NCI-H2107 treated with DMSO at 0.1 percent for 48 hours (cell line): ENCODE measurements around the gene HSD3B2.
"Not testable (repeated sequence)": the region's sequence is repeated elsewhere in the genome, so short reads cannot be mapped to it uniquely, and the experiment has no call there.

Experiments
- DNase-seq: peaks from one replicate; lab custom pipeline; 2025; ENCODE audit not compliant: unreplicated experiment; lab: John Stamatoyannopoulos, UW

Gene HSD3B2

DNA sequence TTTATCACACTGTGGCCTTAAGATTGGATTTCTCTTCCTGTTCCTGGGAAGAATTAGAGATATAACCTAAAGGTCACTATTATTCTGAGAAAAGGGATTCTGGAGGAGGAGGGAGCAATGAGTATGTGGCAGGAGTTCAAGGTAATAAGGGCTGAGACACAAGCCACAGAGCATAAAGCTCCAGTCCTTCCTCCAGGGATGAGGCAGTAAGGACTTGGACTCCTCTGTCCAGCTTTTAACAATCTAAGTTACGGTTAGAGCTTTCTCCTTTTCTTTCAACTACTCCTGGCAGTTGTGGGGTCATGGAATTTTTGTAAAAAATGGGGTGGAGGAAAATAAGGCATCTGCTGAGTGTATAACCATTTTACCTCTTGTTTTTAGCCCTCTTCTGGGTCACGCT lies at the start of gene HSD3B2:
Gene HSD3B2, plus strand, starts transcription at position 201 of the 400 bp plus-strand sequence. CDS start 270 bp downstream, outside the sequence.
- DNase-seq = no peak

GRCh38 chr1:119366424-119366823 lies 48.5 kb upstream of the HSD3B2 start:
- no peak for DNase-seq

GRCh38 chr1:119367432-119368124 lies 47.4 kb upstream of the HSD3B2 start:
- no peak for DNase-seq

- DNase-seq = no peak
These were observed 46.4 kb upstream of the HSD3B2 start, which contains the start of gene HAO2 for GRCh38 chr1:119368554-119368953. Gene HAO2 (plus strand): TSS chr1:119368785. CDS start chr1:119381086, 12,301 bp downstream.

GRCh38 chr1:119370748-119371147 lies 44.2 kb upstream of the HSD3B2 start:
- no peak for DNase-seq

- DNase-seq = no peak
These were observed 43.1 kb upstream of the HSD3B2 start for GRCh38 chr1:119371815-119372214.

GRCh38 chr1:119372503-119373086 lies 42.4 kb upstream of the HSD3B2 start:
- DNase-seq = no peak

- no peak for DNase-seq
These were observed 41.5 kb upstream of the HSD3B2 start for GRCh38 chr1:119373465-119373864.

DNA sequence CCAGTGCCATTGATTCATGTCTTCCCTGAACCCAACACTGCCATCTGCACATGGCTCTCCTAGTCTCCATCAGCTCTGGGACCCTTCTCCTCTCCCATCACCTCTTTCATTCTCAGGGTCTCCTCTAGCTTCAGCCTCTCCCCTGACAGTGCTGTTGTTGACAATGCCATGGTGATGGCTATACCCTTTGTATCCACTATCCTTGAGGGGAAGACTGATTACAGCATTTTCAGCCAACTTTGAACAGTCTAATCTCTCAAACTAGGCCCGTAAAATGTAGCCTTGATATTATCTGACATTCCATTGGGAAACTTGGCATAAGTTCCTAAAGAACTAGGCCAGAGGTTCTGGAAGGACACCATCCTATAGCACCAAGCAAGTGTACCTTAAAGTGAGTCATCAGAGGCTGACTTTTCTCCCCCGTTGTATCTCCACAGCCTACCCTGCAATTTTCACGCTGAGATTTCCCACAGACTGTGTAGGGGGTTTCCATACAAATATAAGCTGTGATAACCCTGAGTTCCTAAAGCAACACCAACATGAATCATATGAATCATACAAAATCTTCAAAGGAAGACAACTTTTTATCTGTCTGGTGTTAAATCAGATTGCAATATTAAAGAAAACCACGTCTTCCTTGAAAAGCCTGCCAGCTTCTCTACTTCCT lies 40.6 kb upstream of the HSD3B2 start:
- no peak for DNase-seq

GRCh38 chr1:119375366-119375765 lies 39.6 kb upstream of the HSD3B2 start:
- DNase-seq = no peak

DNA sequence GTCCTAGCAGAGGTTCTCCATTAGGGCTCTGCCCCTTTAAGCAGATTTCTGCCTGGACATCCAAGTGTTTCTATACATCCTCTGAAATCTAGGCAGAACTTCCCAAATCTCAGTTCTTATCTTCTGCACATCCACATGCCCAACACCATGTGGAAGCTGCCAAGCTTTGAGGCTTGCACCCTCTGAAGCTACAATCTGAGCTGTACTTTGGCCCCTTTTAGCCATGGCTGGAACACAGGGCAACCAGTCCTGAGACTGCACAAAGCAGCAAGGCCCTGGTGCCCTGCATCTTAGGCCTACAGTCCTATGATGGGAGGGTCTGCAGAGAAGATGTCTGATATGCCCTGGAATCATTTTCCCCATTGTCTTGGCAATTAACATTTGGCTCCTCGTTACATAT lies 38.4 kb upstream of the HSD3B2 start:
- no peak for DNase-seq

DNA sequence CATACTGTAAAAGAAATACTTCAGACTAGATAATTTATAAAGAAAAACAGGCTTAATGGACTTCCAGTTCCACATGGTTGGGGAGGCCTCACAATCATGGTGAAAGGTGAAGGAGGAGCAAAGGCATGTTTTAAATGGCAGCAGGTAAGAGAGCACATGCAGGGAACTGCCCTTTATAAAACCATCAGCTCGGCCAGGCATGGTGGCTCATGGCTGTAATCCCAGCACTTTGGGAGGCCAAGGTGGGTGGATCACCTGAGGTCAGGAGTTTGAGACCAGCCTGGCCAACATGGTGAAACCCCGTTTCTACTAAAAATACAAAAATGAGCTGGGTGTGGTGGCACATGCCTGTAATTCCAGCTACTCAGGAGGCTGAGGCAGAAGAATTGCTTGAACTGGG lies 37.4 kb upstream of the HSD3B2 start:
- not testable (repeated sequence) for DNase-seq

DNA sequence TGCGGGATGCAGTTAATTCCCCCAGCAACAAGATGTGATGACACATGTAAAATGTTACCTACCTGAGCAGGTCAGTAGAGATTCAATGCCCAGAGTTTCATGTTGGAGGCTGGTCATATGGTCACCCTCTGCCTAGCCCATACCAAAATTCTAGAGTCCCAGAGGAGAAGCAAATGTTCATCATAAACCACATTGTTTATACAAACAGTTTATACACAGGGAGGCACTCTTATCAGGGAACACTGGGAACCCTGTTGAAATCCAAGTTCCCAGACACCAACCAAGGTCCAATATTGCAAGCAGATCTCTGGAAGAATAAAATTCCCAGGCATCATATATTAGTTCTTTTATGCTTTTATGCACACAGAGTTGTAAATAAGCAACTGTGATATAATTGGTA lies 35.8 kb upstream of the HSD3B2 start:
- DNase-seq = no peak

- no peak for DNase-seq
These were observed 34.6 kb upstream of the HSD3B2 start for GRCh38 chr1:119380304-119380703.

DNA sequence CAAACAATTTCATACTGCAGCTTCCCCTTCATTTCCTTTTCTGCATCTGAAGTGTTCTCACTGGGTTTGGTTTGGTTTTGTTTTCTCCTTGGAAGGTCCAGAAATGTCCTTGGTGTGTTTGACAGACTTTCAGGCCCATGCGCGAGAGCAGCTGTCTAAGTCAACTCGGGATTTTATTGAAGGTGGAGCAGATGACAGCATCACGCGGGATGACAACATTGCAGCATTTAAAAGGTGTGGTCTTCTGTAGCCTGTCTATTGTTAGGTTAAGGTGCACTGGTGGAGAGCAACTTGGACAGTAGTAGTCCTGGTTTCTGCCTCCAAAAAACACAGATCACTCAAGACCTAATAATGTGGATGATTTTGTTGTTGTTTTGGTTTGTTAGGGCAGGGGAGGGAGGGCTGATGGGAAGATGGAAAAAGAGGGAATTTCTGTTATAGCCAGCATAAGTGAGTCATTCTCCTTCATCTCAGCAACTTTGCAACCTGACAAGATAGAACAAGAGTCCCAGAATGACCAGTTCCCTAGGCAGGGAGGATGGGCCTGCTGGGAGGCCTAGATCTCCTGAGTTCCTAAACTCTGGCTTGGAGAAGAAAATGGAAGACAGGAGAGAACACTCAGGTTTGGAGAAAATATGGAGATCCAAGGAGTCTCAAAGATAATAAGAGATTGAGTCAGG lies 33.8 kb upstream of the HSD3B2 start:
- no peak for DNase-seq

- no peak for DNase-seq
These were observed 30.4 kb upstream of the HSD3B2 start for GRCh38 chr1:119384591-119384990.

DNA sequence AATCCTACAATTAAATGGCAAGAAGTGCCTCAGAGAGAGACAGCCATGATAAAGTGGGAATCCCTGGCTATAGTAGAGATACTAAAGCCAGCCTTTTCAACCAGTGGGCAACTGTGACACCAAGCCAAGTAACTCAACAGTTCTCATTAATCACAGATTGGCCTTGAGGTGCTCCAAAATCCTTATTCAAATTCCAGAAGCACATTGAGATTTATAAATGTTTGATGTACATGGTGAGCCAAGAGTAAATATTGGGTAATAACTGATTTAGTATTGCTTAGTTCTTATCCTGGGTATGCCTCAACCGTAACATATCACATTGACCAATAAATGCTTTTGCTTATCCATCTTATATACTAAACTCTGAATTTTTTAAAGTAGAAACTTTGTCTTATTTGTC lies 29.3 kb upstream of the HSD3B2 start:
- DNase-seq = no peak

- no peak for DNase-seq
These were observed 27.1 kb upstream of the HSD3B2 start for GRCh38 chr1:119387858-119388257.

DNA sequence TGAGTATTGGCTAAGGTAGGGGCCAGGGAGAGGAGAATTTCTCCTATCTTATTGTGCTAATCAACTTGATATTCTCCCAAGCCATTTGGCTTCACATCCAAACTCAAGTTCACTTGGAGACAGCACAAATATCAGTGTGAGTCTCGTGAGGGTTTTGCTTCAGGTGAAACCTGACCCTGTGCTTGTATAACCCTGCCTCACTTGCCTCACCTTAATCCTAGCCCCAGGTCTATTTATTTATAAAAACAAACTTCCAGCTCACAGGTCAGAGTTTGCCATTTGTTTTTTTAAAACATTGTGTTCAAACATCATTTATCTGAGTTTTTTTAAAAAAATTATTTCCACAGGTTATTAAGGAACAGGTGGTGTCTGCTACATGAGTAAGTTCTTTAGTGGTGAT lies 26.5 kb upstream of the HSD3B2 start:
- no peak for DNase-seq

DNA sequence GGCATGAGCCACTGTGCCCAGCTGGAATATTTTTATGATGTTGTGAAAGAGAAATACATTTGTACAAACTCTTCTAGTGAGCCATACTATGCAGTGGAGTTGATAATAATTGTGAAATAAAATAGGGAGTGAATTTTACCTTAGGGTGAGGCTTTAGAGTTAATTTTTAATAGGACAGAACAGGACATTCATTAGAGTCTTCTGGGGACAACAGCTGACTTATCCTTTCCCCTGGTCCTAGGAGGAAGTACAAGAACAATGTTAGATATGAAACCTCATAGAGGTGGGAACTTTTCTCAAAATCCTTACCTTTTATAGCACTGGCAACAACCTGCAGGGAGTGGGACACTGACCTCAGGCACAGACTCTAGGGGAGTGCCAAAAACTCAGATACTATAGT lies 24.4 kb upstream of the HSD3B2 start:
- DNase-seq = no peak

GRCh38 chr1:119391749-119392148 lies 23.2 kb upstream of the HSD3B2 start:
- no peak for DNase-seq

DNA sequence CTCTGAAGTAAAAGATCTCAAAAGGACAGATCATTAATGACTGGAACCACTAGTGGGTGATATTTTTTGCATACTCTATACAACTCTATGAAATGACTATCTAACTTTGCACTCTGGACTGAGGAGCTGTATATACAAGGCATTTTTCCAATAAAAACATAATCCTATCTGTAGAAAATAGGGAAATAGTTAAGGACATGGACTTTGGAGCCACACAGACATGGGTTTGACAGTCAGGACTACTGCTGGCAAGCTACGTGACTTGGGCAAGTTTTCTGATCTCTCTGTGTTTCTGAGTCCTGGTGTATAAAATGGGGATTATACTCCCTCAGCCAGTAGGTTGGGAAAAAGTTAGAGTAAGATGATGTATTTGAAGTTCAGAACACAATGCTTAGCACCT lies 20.9 kb upstream of the HSD3B2 start:
- no peak for DNase-seq
